Mucosa of descending colon (tissue), 3 donors: Measurements from ENCODE around the gene EPS8. TPM values are rescaled to one million over a fixed set of nuclear protein-coding genes. Genes with fewer than 3 reads are reported as not detected.

Experiments used
- ATAC-seq: fragments of 200-7000 bp; cut with Tn5 transposase; one replicate; pipeline ENCODE4 v1.9.1; 2020; ENCODE audit warnings: mild to moderate bottlenecking, moderate library complexity
- DNase-seq, 3 donors: peaks; one replicate each; pipeline ENCODE4 v3.0.0-alpha.2; 2020
- H3K36me3 ChIP-seq: fragments of 200-600 bp; one replicate; pipeline ENCODE4 v1.8.0; 2021; ENCODE audit warnings: low read depth, mild to moderate bottlenecking
- H3K4me1 ChIP-seq: fragments of 200-600 bp; one replicate; pipeline ENCODE4 v1.8.0; 2021; ENCODE audit warnings: low read depth, mild to moderate bottlenecking
- H3K4me3 ChIP-seq: fragments of 200-600 bp; one replicate; pipeline ENCODE4 v1.8.0; 2021; ENCODE audit warnings: mild to moderate bottlenecking
- H3K9me3 ChIP-seq: fragments of 200-600 bp; one replicate; pipeline ENCODE4 v1.8.0; 2021; ENCODE audit warnings: mild to moderate bottlenecking
- CTCF ChIP-seq: fragments of 200-600 bp; IDR thresholded peaks from one replicate; pipeline ENCODE4 v1.8.0; 2022; ENCODE audit warnings: antibody characterized with exemption, mild to moderate bottlenecking
- intact Hi-C, 2 donors: fragments of 100-400 bp; cut with DNase I in 1 of 2; cut with micrococcal nuclease in 1 of 2; formaldehyde crosslinking; loops; one replicate each; pipeline versions ENCODE4 v1.11.0 to v1.11.1; 2022; cut with DNase I, micrococcal nuclease
- total RNA-seq, 3 donors: library from RNA; stranded (reverse); fragmentation: NEBNext Ultra II Directional in 2 of 3; extraction: Animal tissue kit (Norgen Biotek cat#: 25700) in 2 of 3; gene quantifications; one replicate each; pipeline versions ENCODE4 v1.2.1 to v1.2.4, GENCODE V29; 2021 to 2023
- donor health status: DM: no; HTN: no; CAD: no; lungs with moderate emphysema.
- donor health status: DM: no; HTN: no; CAD: no.
- donor health status: DM: no; HTN: yes; CAD: no.

The EPS8 gene
- total RNA-seq, 3 donors from 2014 or later: 100 to 204 (median 135) TPM

GRCh38 chr12:15613981-15614380 is 175.2 kb downstream of the EPS8 start:
- no peak for ATAC-seq
- no peak for TF ChIP-seq CTCF
- Histone ChIP-seq H3K4me3 (no peak overlapping the region), H3K36me3 (no peaks in the 10 kb centered on the region), H3K9me3 (peaks cover 2% of the 10 kb centered on the region), H3K4me1 (no peaks in the 10 kb centered on the region)
- no peak for DNase-seq
- intact Hi-C loops: no loop called here

- Histone ChIP-seq H3K4me3 (no peak overlapping the region), H3K36me3 (no peaks in the 10 kb centered on the region), H3K4me1 (no peaks in the 10 kb centered on the region), H3K9me3 (peaks cover 2% of the 10 kb centered on the region)
- DNase-seq (no peak), ATAC-seq (no peak)
- intact Hi-C loops: no loop called here
- TF ChIP-seq CTCF: no peak
These were observed 180.2 kb downstream of the EPS8 start for GRCh38 chr12:15608941-15609340.

- no peak for TF ChIP-seq CTCF
- Histone ChIP-seq H3K4me3 (no peak overlapping the region), H3K4me1 (no peaks in the 10 kb centered on the region), H3K9me3 (peaks cover 2% of the 10 kb centered on the region), H3K36me3 (no peaks in the 10 kb centered on the region)
- DNase-seq: no peak
- intact Hi-C loops: no loop called here
- ATAC-seq: no peak
These were observed 180.8 kb downstream of the EPS8 start for GRCh38 chr12:15608406-15608805.

GRCh38 chr12:15605881-15606590 is 183.2 kb downstream of the EPS8 start:
- DNase-seq: no peak
- intact Hi-C loops: no loop called here
- no peaks in the 10 kb centered on the region for H3K36me3 ChIP-seq
- no peaks in the 10 kb centered on the region for H3K4me1 ChIP-seq
- H3K4me3 ChIP-seq: no peak overlapping the region
- ATAC-seq: no peak
- no peak for TF ChIP-seq CTCF
- H3K9me3 ChIP-seq: no peaks in the 10 kb centered on the region

- intact Hi-C loops: no loop called here
- Histone ChIP-seq H3K4me3 (no peak overlapping the region), H3K4me1 (no peaks in the 10 kb centered on the region), H3K9me3 (no peaks in the 10 kb centered on the region), H3K36me3 (no peaks in the 10 kb centered on the region)
- no peak for ATAC-seq
- no peak for DNase-seq
- TF ChIP-seq CTCF: no peak
These were observed 185.6 kb downstream of the EPS8 start for GRCh38 chr12:15603474-15604085.
